Kidney (tissue), 14 donors: ENCODE measurements around the gene BCOR. TPM values are rescaled to one million over a fixed set of nuclear protein-coding genes. Genes with fewer than 3 reads are reported as not detected.

Experiments
- DNase-seq, 5 donors: peaks; one replicate each; pipeline ENCODE4 v3.0.0-alpha.2; 2013 to 2020
- FAIRE-seq: peaks from 2 replicates; lab custom pipeline; 2012; peaks lifted over from hg19 to GRCh38; lab: Jason Lieb, UNC
- H3K27ac ChIP-seq, 2 donors: one replicate each; pipeline ENCODE4 v1.7.0; 2013; ENCODE audit warnings: low read depth in 2 of 2, low read length in 2 of 2, inconsistent platforms in 1 of 2
- H3K27me3 ChIP-seq: one replicate; pipeline ENCODE4 v1.7.1; 2013; ENCODE audit warnings: low read length, inconsistent platforms; ENCODE audit not compliant: control insufficient read depth, insufficient read depth
- H3K36me3 ChIP-seq, 3 donors: one replicate each; pipeline versions ENCODE4 v1.7.0 to v1.7.1; 2013; ENCODE audit warnings: low read length in 3 of 3, control low read depth in 1 of 3, inconsistent platforms in 1 of 3; ENCODE audit not compliant: insufficient read depth in 3 of 3, control insufficient read depth in 2 of 3
- H3K4me1 ChIP-seq, 3 donors: one replicate each; pipeline versions ENCODE4 v1.7.0 to v1.7.1; 2013; ENCODE audit warnings: low read length in 3 of 3, inconsistent platforms in 1 of 3, low read depth in 1 of 3; ENCODE audit not compliant: control insufficient read depth in 2 of 3, insufficient read depth in 2 of 3
- H3K4me3 ChIP-seq, 3 donors: one replicate each; pipeline versions ENCODE4 v1.7.0 to v1.8.1; 2013; ENCODE audit warnings: low read length in 3 of 3, control low read depth in 1 of 3, inconsistent platforms in 1 of 3
- H3K9ac ChIP-seq, 3 donors: one replicate each; pipeline versions ENCODE4 v1.7.0 to v1.7.1; 2013; ENCODE audit warnings: low read length in 3 of 3, control low read depth in 1 of 3, inconsistent platforms in 1 of 3
- H3K9me3 ChIP-seq, 3 donors: one replicate each; pipeline versions ENCODE4 v1.7.0 to v1.7.1; 2013; ENCODE audit warnings: low read length in 3 of 3, control low read depth in 1 of 3, inconsistent platforms in 1 of 3; ENCODE audit not compliant: control insufficient read depth in 2 of 3, insufficient read depth in 1 of 3
- CTCF ChIP-seq: IDR thresholded peaks from 3 replicates; pipeline ENCODE4 v1.5.1; 2012; ENCODE audit warnings: mild to moderate bottlenecking, moderate library complexity, borderline replicate concordance; ENCODE audit not compliant: insufficient read depth; ENCODE audit errors: extremely low read depth
- intact Hi-C: fragments of 100-400 bp; cut with DNase I; formaldehyde crosslinking; loops from one replicate; pipeline ENCODE4 v1.11.1; 2022
- polyA plus RNA-seq: library from polyadenylated mRNA; stranded (reverse); fragments of 350-450 nt; fragmentation: Illumina TruSeq; extraction: RNeasy Lipid Tissue Mini Kit (QIAGEN cat#74804); gene quantifications from one replicate; pipeline ENCODE4 v1.2.3, GENCODE V29; 2014; ENCODE audit warnings: low read depth, low replicate concordance; ENCODE audit not compliant: insufficient read depth
- total RNA-seq: library from RNA; stranded (reverse); fragmentation: NEBNext Ultra II Directional; extraction: Animal tissue kit (Norgen Biotek cat#: 25700); gene quantifications from one replicate; pipeline ENCODE4 v1.2.1, GENCODE V29; 2021
- donor health status: control.
- donor health status: control.
- donor health status: control.
- donor health status: control.
- donor health status: control.
- donor health status: DM: yes; HTN: yes; CAD: no.
- donor health status: Normal renal cell carcinoma (clear cell type).

BCOR gene
- total and polyA plus RNA-seq, 2 donors from 2014 or later, result 7.7 to 33.9 TPM

GRCh38 chrX:40104630-40104984, 6.8 kb upstream of the BCOR start:
- no peak for TF ChIP-seq CTCF
- intact Hi-C loops, result no loop called here
- H3K27me3 ChIP-seq, result peaks cover 6% of the 10 kb centered on the region
- DNase-seq, result peak in 3 of 5 donors; percentile 51 to 87 (median 62)
- H3K4me1 ChIP-seq, result peaks cover 0 to 5% (median 0%) of the 10 kb centered on the region in 3 donors
- H3K27ac ChIP-seq, result no peak overlapping the region
- no peak overlapping the region for H3K9ac ChIP-seq
- FAIRE-seq, result no peak
- H3K36me3 ChIP-seq, result no peaks in the 10 kb centered on the region
- no peaks in the 10 kb centered on the region for H3K9me3 ChIP-seq
- peak overlapping the region in 1 of 3 donors; percentile 21 for H3K4me3 ChIP-seq

GRCh38 chrX:40103565-40104323, 6.0 kb upstream of the BCOR start:
- peaks cover 0 to 5% (median 0%) of the 10 kb centered on the region in 3 donors for H3K4me1 ChIP-seq
- H3K27ac ChIP-seq, result no peak overlapping the region
- H3K9me3 ChIP-seq, result no peaks in the 10 kb centered on the region
- intact Hi-C loops, result no loop called here
- H3K4me3 ChIP-seq, result no peak overlapping the region
- peaks cover 6% of the 10 kb centered on the region for H3K27me3 ChIP-seq
- DNase-seq (peak in 3 of 5 donors; percentile 59 to 67 (median 60)), FAIRE-seq (no peak)
- no peaks in the 10 kb centered on the region for H3K36me3 ChIP-seq
- H3K9ac ChIP-seq, result no peak overlapping the region
- no peak for TF ChIP-seq CTCF

GRCh38 chrX:40102393-40103381, 4.9 kb upstream of the BCOR start:
- no peak overlapping the region for H3K4me3 ChIP-seq
- peaks cover 6% of the 10 kb centered on the region for H3K27me3 ChIP-seq
- no peak overlapping the region for H3K27ac ChIP-seq
- intact Hi-C loops, result no loop called here
- H3K9me3 ChIP-seq, result no peaks in the 10 kb centered on the region
- FAIRE-seq (no peak), DNase-seq (peak in 4 of 5 donors; percentile 55 to 77 (median 70))
- peaks cover 0 to 5% (median 0%) of the 10 kb centered on the region in 3 donors for H3K4me1 ChIP-seq
- no peak overlapping the region for H3K9ac ChIP-seq
- no peaks in the 10 kb centered on the region for H3K36me3 ChIP-seq
- TF ChIP-seq CTCF, result no peak
